ENCODE measurements around the gene WASHC3.

- TF ChIP-seq CTCF (IDR thresholded peaks at IDR 0.05) (no peak), POLR2AphosphoS5 (IDR thresholded peaks at IDR 0.05) (no peak), EP300 (IDR thresholded peaks at IDR 0.05) (no peak), POLR2A (IDR thresholded peaks at IDR 0.05) (no peak)
Observed at GRCh38 chr12:102110782-102111181, 49.0 kb upstream of the WASHC3 start.
